ENCODE results near the gene SLC27A5. TPM values are rescaled to one million over a fixed set of nuclear protein-coding genes. Genes with fewer than 3 reads are reported as not detected.

The SLC27A5 gene
- total and polyA plus RNA-seq, 2 of the 13 experiments (the other 11 are each of a cell fraction or from before 2014, with no cell fraction given) = 30.3 to 40.2 TPM

DNA sequence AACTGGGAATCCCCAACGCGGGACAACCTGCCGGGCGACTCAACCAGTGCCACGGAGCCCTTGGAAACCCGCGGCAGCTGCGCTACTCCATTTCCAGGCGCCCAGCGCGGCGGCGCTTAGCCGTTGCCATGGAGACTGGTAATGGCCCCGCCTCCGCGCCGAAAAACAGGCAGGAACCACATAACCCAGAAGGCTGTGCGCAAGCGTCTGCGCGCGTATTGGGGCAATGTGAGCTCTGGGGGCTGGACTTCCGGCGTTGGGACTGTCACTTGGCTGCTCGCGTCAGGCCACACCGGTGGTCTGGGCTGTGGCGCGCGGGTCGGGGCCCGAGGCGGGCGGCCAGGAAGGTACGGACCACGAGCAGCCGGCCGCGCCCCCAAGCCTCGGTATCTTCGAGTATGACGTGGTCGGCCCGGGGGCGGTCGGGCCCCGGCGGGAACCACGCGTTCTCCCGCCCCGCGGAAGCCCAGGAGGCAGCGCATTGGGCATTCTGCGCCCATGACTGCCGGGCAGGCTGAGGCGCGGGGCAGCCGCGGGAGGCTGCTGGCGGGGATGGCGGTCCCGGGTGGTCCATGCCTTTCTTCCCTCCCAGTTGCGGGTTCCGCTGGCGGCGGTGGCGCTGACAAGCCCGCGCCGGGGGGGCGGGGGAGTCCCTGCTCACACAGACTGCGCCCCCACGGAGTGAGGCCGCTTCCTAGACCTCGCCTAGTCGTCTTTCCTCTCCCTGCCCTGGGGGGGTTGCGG lies 60.3 kb downstream of the SLC27A5 start, which contains the start of gene ZNF324B (continued):
- TF ChIP-seq ZNF574 (CRISPR knock-in tag; IDR thresholded peaks at IDR 0.05) = peak; percentile 83
- no peak for TF ChIP-seq STAT5B (CRISPR knock-in tag; IDR thresholded peaks at IDR 0.05)
- TF ChIP-seq, protein P1, sequence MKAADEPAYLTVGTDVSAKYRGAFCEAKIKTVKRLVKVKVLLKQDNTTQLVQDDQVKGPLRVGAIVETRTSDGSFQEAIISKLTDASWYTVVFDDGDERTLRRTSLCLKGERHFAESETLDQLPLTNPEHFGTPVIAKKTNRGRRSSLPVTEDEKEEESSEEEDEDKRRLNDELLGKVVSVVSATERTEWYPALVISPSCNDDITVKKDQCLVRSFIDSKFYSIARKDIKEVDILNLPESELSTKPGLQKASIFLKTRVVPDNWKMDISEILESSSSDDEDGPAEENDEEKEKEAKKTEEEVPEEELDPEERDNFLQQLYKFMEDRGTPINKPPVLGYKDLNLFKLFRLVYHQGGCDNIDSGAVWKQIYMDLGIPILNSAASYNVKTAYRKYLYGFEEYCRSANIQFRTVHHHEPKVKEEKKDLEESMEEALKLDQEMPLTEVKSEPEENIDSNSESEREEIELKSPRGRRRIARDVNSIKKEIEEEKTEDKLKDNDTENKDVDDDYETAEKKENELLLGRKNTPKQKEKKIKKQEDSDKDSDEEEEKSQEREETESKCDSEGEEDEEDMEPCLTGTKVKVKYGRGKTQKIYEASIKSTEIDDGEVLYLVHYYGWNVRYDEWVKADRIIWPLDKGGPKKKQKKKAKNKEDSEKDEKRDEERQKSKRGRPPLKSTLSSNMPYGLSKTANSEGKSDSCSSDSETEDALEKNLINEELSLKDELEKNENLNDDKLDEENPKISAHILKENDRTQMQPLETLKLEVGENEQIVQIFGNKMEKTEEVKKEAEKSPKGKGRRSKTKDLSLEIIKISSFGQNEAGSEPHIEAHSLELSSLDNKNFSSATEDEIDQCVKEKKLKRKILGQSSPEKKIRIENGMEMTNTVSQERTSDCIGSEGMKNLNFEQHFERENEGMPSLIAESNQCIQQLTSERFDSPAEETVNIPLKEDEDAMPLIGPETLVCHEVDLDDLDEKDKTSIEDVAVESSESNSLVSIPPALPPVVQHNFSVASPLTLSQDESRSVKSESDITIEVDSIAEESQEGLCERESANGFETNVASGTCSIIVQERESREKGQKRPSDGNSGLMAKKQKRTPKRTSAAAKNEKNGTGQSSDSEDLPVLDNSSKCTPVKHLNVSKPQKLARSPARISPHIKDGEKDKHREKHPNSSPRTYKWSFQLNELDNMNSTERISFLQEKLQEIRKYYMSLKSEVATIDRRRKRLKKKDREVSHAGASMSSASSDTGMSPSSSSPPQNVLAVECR (CRISPR knock-in tag; IDR thresholded peaks at IDR 0.05; ENCODE audit: borderline replicate concordance) = peak; percentile 98
- TF ChIP-seq GLI4 (CRISPR knock-in tag; IDR thresholded peaks at IDR 0.05; ENCODE audit: borderline replicate concordance) = no peak
- TF ChIP-seq ZNF660 (CRISPR knock-in tag; IDR thresholded peaks at IDR 0.05; ENCODE audit: borderline replicate concordance, low read depth) = no peak
- TF ChIP-seq NFATC3 (CRISPR knock-in tag; IDR thresholded peaks at IDR 0.05) = no peak
- TF ChIP-seq, protein P2, sequence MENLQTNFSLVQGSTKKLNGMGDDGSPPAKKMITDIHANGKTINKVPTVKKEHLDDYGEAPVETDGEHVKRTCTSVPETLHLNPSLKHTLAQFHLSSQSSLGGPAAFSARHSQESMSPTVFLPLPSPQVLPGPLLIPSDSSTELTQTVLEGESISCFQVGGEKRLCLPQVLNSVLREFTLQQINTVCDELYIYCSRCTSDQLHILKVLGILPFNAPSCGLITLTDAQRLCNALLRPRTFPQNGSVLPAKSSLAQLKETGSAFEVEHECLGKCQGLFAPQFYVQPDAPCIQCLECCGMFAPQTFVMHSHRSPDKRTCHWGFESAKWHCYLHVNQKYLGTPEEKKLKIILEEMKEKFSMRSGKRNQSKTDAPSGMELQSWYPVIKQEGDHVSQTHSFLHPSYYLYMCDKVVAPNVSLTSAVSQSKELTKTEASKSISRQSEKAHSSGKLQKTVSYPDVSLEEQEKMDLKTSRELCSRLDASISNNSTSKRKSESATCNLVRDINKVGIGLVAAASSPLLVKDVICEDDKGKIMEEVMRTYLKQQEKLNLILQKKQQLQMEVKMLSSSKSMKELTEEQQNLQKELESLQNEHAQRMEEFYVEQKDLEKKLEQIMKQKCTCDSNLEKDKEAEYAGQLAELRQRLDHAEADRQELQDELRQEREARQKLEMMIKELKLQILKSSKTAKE (CRISPR knock-in tag; IDR thresholded peaks at IDR 0.05; ENCODE audit: borderline replicate concordance) = no peak
- TF ChIP-seq, protein P3, sequence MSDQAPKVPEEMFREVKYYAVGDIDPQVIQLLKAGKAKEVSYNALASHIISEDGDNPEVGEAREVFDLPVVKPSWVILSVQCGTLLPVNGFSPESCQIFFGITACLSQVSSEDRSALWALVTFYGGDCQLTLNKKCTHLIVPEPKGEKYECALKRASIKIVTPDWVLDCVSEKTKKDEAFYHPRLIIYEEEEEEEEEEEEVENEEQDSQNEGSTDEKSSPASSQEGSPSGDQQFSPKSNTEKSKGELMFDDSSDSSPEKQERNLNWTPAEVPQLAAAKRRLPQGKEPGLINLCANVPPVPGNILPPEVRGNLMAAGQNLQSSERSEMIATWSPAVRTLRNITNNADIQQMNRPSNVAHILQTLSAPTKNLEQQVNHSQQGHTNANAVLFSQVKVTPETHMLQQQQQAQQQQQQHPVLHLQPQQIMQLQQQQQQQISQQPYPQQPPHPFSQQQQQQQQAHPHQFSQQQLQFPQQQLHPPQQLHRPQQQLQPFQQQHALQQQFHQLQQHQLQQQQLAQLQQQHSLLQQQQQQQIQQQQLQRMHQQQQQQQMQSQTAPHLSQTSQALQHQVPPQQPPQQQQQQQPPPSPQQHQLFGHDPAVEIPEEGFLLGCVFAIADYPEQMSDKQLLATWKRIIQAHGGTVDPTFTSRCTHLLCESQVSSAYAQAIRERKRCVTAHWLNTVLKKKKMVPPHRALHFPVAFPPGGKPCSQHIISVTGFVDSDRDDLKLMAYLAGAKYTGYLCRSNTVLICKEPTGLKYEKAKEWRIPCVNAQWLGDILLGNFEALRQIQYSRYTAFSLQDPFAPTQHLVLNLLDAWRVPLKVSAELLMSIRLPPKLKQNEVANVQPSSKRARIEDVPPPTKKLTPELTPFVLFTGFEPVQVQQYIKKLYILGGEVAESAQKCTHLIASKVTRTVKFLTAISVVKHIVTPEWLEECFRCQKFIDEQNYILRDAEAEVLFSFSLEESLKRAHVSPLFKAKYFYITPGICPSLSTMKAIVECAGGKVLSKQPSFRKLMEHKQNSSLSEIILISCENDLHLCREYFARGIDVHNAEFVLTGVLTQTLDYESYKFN (CRISPR knock-in tag; conservative IDR thresholded peaks at IDR 0.05) = peak; percentile 14; the same call in 1 of the 2 replicates
- TF ChIP-seq MTA3 (CRISPR knock-in tag; IDR thresholded peaks at IDR 0.05) = no peak
- TF ChIP-seq ZNF354B (CRISPR knock-in tag; IDR thresholded peaks at IDR 0.05) = no peak
- no peak for TF ChIP-seq RCOR2 (CRISPR knock-in tag; IDR thresholded peaks at IDR 0.05)
- no peak for TF ChIP-seq ZFP37 (CRISPR knock-in tag; IDR thresholded peaks at IDR 0.05; ENCODE audit: borderline replicate concordance)
- no peak for TF ChIP-seq EP300 (IDR thresholded peaks at IDR 0.05; ENCODE audit: low read depth in 2 of 2, low read length in 2 of 2)
- TF ChIP-seq EP300 (CRISPR knock-in tag; IDR thresholded peaks at IDR 0.05; ENCODE audit: borderline replicate concordance) = no peak
- no peak for TF ChIP-seq FOXA3 (CRISPR knock-in tag; IDR thresholded peaks at IDR 0.05)
- peak; percentile 94 for TF ChIP-seq RFX1 (IDR thresholded peaks at IDR 0.05)

Data from HepG2 (cell line).